ENCODE results near the gene AZIN2.
"Not testable (repeated sequence)": the region's sequence is repeated elsewhere in the genome, so short reads cannot be mapped to it uniquely, and the experiment has no call there.

The AZIN2 gene

GRCh38 chr1:33065301-33065700, 15.7 kb upstream of the AZIN2 start:
- no peak overlapping the region for H3K4me3 ChIP-seq (ENCODE audit: low read length)
- H3K27me3 ChIP-seq (ENCODE audit: control insufficient read depth, insufficient read depth, low read length) = no peaks in the 10 kb centered on the region
- H3K9ac ChIP-seq (ENCODE audit: low read length) = no peak overlapping the region
- H3K27ac ChIP-seq (ENCODE audit: low read depth, low read length) = no peak overlapping the region
- H3K36me3 ChIP-seq (ENCODE audit: control insufficient read depth, insufficient read depth, low read length) = no peaks in the 10 kb centered on the region
- H3K4me1 ChIP-seq (ENCODE audit: control insufficient read depth, insufficient read depth, low read length) = no peaks in the 10 kb centered on the region

GRCh38 chr1:33066477-33066876, 14.5 kb upstream of the AZIN2 start:
- not testable (repeated sequence) for H3K36me3 ChIP-seq (ENCODE audit: control insufficient read depth, insufficient read depth, low read length); H3K4me3 ChIP-seq (ENCODE audit: low read length); H3K9ac ChIP-seq (ENCODE audit: low read length); H3K27me3 ChIP-seq (ENCODE audit: control insufficient read depth, insufficient read depth, low read length); H3K27ac ChIP-seq (ENCODE audit: low read depth, low read length); H3K4me1 ChIP-seq (ENCODE audit: control insufficient read depth, insufficient read depth, low read length)

DNA sequence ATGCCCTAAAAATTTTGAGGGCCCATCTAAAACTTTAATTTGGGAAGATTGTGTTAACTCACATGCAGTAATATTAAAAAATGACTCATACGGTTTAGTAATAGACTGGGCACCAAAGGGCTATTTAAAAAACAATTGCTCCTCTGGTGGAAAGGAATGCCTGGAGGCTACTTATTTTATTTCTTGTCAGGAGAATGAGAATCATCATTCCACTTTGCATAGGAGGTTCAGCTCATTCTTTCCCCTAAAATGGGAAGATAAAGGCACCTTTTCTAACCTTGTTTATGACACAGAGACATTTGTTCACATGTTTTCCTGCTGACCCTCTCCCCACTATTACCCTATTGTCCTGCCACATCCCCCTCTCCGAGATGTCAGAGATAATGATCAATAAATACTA, 12.8 kb upstream of the AZIN2 start:
- H3K9ac ChIP-seq (ENCODE audit: low read length); H3K27ac ChIP-seq (ENCODE audit: low read depth, low read length); H3K27me3 ChIP-seq (ENCODE audit: control insufficient read depth, insufficient read depth, low read length); H3K4me3 ChIP-seq (ENCODE audit: low read length); H3K36me3 ChIP-seq (ENCODE audit: control insufficient read depth, insufficient read depth, low read length); H3K4me1 ChIP-seq (ENCODE audit: control insufficient read depth, insufficient read depth, low read length): not testable (repeated sequence)

- no peaks in the 10 kb centered on the region for H3K36me3 ChIP-seq (ENCODE audit: control insufficient read depth, insufficient read depth, low read length)
- H3K27me3 ChIP-seq (ENCODE audit: control insufficient read depth, insufficient read depth, low read length) = no peaks in the 10 kb centered on the region
- H3K27ac ChIP-seq (ENCODE audit: low read depth, low read length) = no peak overlapping the region
- H3K9ac ChIP-seq (ENCODE audit: low read length) = no peak overlapping the region
- H3K4me3 ChIP-seq (ENCODE audit: low read length) = no peak overlapping the region
- no peaks in the 10 kb centered on the region for H3K4me1 ChIP-seq (ENCODE audit: control insufficient read depth, insufficient read depth, low read length)
Observed at GRCh38 chr1:33070628-33071027, 10.3 kb upstream of the AZIN2 start.

DNA sequence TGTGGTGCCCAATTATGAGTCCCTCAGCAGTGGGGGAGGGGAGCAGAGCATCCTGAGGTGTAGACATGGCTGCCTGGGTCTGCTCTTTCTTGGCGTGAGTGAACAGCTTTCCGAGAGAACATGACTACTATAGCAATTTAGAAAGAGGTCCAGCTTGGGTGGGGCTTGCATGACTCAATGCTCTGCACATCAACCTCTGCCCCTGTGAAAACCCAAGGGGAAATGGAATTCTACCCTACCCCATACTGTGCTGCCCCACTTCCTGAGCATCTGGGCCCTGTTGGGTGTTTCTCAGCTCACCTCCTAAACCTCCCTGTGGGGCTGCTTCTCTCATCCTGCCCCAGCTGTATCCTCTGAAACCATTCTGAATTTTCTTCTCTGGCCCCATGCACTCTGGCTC, 8.2 kb upstream of the AZIN2 start:
- H3K36me3 ChIP-seq (ENCODE audit: control insufficient read depth, insufficient read depth, low read length) = no peaks in the 10 kb centered on the region
- H3K9ac ChIP-seq (ENCODE audit: low read length) = no peak overlapping the region
- H3K27me3 ChIP-seq (ENCODE audit: control insufficient read depth, insufficient read depth, low read length) = no peaks in the 10 kb centered on the region
- H3K4me1 ChIP-seq (ENCODE audit: control insufficient read depth, insufficient read depth, low read length) = no peaks in the 10 kb centered on the region
- H3K27ac ChIP-seq (ENCODE audit: low read depth, low read length) = no peak overlapping the region
- no peak overlapping the region for H3K4me3 ChIP-seq (ENCODE audit: low read length)

DNA sequence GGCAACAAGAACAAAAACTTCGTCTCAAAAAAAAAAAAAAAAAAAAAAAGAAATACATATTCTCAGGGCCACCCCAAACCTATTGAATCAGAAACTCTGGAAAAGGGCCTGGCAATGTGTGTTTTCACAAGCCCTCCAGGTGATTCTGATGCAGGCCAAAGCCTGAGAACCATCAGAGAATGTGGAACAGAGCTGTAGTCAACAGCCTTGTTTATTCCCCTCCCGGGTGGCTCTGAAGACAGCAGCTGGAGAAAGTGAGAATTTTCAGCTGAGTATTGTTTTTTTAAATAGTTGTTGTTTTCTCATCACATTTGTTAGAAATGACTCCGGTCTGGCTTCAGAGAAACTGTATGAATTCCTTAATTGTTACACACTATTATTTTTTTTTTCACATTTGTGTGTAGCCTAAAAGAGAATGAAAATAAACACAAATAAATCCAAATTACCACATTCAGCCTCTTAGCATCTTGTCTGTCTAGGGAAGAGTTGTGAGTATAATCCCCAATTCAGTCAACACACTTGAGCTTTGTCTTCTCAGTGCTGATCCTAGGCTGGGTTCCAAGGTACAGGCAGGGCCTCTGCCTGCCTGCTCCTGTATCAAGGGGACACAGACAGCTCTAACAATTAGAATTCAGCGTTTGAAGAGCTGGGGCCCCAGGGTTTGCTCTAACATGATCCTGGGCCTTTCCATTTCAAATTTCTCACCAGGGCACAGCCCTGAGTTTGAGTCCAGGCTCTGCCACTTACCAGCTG, 6.6 kb upstream of the AZIN2 start:
- H3K27me3 ChIP-seq (ENCODE audit: control insufficient read depth, insufficient read depth, low read length) = no peaks in the 10 kb centered on the region
- H3K9ac ChIP-seq (ENCODE audit: low read length) = no peak overlapping the region

GRCh38 chr1:33078030-33078591, 2.8 kb upstream of the AZIN2 start:
- Histone ChIP-seq H3K27ac (ENCODE audit: low read depth, low read length) (no peak overlapping the region), H3K36me3 (ENCODE audit: control insufficient read depth, insufficient read depth, low read length) (no peaks in the 10 kb centered on the region), H3K4me3 (ENCODE audit: low read length) (no peak overlapping the region), H3K9ac (ENCODE audit: low read length) (no peak overlapping the region), H3K4me1 (ENCODE audit: control insufficient read depth, insufficient read depth, low read length) (peaks cover 10% of the 10 kb centered on the region), H3K27me3 (ENCODE audit: control insufficient read depth, insufficient read depth, low read length) (no peaks in the 10 kb centered on the region)

More for the DNA sequence above, 6.6 kb upstream of the AZIN2 start:
- no peaks in the 10 kb centered on the region for H3K36me3 ChIP-seq (ENCODE audit: control insufficient read depth, insufficient read depth, low read length)
- no peaks in the 10 kb centered on the region for H3K4me1 ChIP-seq (ENCODE audit: control insufficient read depth, insufficient read depth, low read length)
- H3K4me3 ChIP-seq (ENCODE audit: low read length) = no peak overlapping the region
- H3K27ac ChIP-seq (ENCODE audit: low read depth, low read length) = no peak overlapping the region

DNA sequence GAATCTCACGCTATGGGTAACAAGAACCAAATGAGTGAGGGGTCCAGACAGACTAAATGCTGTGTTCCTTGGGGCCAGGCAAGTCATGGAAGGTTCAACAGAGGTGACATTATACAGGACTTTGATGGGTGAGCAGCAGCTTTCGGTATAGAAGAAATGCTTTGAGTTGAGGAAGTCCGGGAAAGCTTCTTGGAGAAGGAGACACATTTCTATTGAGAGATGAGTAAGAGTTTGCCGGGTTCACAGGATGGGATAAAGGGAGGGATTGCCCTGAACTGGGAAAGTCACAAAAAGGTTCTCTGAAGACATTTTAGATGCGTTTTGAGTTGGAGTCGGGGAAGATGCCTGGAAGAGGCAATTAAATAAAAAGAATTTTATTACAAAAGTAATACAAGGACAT, 580 bp upstream of the AZIN2 start:
- H3K27ac ChIP-seq (ENCODE audit: low read depth, low read length) = no peak overlapping the region
- H3K27me3 ChIP-seq (ENCODE audit: control insufficient read depth, insufficient read depth, low read length) = no peaks in the 10 kb centered on the region
- H3K36me3 ChIP-seq (ENCODE audit: control insufficient read depth, insufficient read depth, low read length) = no peaks in the 10 kb centered on the region
- H3K4me1 ChIP-seq (ENCODE audit: control insufficient read depth, insufficient read depth, low read length) = peaks cover 10% of the 10 kb centered on the region
- peak overlapping the region; percentile 98 for H3K4me3 ChIP-seq (ENCODE audit: low read length)
- H3K9ac ChIP-seq (ENCODE audit: low read length) = peak overlapping the region; percentile 95

DNA sequence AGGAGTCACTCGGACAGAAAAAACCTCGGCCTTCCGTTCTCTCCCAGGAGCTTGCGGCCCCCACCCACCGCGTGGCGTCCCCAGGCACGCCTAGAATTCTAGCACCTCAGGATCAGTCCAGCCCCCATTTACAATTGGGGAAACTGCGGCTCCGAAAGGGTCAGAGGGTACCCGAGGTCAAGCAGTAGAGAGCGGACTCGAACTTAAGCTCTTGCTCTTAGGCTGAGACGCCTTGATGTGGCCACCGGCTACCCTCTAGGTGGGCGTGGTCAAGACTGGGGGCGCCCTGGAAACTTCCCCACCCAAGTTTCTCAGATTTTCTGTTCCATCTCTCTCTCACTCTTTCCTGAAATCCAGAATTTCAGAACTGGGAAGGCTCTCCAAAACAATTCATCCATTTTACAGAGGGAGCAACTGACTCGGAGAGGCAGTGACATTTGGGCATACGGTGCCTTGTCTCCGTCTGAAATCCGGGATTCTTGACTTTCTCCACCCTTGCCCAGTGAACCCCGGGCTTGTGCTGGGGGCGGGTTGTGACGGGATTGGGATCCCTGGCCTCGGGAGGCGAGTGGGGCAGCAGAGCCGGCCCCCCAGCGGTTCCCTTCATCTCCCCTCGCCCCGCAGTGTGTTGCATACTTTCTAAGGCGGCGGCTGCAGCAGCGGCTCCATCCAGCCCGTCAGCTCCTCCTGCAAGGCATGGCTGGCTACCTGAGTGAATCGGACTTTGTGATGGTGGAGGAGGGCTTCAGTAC, 777 bp downstream of the AZIN2 start:
- peaks cover 10% of the 10 kb centered on the region for H3K4me1 ChIP-seq (ENCODE audit: control insufficient read depth, insufficient read depth, low read length)
- H3K4me3 ChIP-seq (ENCODE audit: low read length) = peak overlapping the region; percentile 98
- no peaks in the 10 kb centered on the region for H3K36me3 ChIP-seq (ENCODE audit: control insufficient read depth, insufficient read depth, low read length)
- H3K27ac ChIP-seq (ENCODE audit: low read depth, low read length) = no peak overlapping the region
- peak overlapping the region; percentile 95 for H3K9ac ChIP-seq (ENCODE audit: low read length)
- H3K27me3 ChIP-seq (ENCODE audit: control insufficient read depth, insufficient read depth, low read length) = no peaks in the 10 kb centered on the region

GRCh38 chr1:33082575-33083108, 1.7 kb downstream of the AZIN2 start:
- Histone ChIP-seq H3K27me3 (ENCODE audit: control insufficient read depth, insufficient read depth, low read length) (no peaks in the 10 kb centered on the region), H3K27ac (ENCODE audit: low read depth, low read length) (no peak overlapping the region), H3K4me3 (ENCODE audit: low read length) (no peak overlapping the region), H3K36me3 (ENCODE audit: control insufficient read depth, insufficient read depth, low read length) (no peaks in the 10 kb centered on the region), H3K9ac (ENCODE audit: low read length) (no peak overlapping the region), H3K4me1 (ENCODE audit: control insufficient read depth, insufficient read depth, low read length) (peaks cover 10% of the 10 kb centered on the region)

GRCh38 chr1:33085332-33085731, 4.4 kb downstream of the AZIN2 start:
- Histone ChIP-seq H3K27ac (ENCODE audit: low read depth, low read length) (no peak overlapping the region), H3K4me3 (ENCODE audit: low read length) (no peak overlapping the region), H3K36me3 (ENCODE audit: control insufficient read depth, insufficient read depth, low read length) (no peaks in the 10 kb centered on the region), H3K4me1 (ENCODE audit: control insufficient read depth, insufficient read depth, low read length) (peaks cover 8% of the 10 kb centered on the region), H3K27me3 (ENCODE audit: control insufficient read depth, insufficient read depth, low read length) (no peaks in the 10 kb centered on the region), H3K9ac (ENCODE audit: low read length) (no peak overlapping the region)

GRCh38 chr1:33086384-33086850, 5.5 kb downstream of the AZIN2 start:
- H3K4me3 ChIP-seq (ENCODE audit: low read length) = no peak overlapping the region
- H3K36me3 ChIP-seq (ENCODE audit: control insufficient read depth, insufficient read depth, low read length) = no peaks in the 10 kb centered on the region
- no peak overlapping the region for H3K27ac ChIP-seq (ENCODE audit: low read depth, low read length)
- peaks cover 3% of the 10 kb centered on the region for H3K4me1 ChIP-seq (ENCODE audit: control insufficient read depth, insufficient read depth, low read length)
- H3K27me3 ChIP-seq (ENCODE audit: control insufficient read depth, insufficient read depth, low read length) = no peaks in the 10 kb centered on the region
- no peak overlapping the region for H3K9ac ChIP-seq (ENCODE audit: low read length)

Data from rectal smooth muscle tissue (tissue), 1 donor.